ENCODE data around the gene SMIM3.
"Not testable (repeated sequence)": the region's sequence is repeated elsewhere in the genome, so short reads cannot be mapped to it uniquely, and the experiment has no call there.

- not testable (repeated sequence) for TF ChIP-seq CTCF (conservative IDR thresholded peaks at IDR 0.05; ENCODE audit: low read depth, low read length); EZH2 (IDR thresholded peaks at IDR 0.05; ENCODE audit: borderline replicate concordance, low read depth, low read length, poor library complexity, severe bottlenecking)
These were observed 36.0 kb upstream of the SMIM3 start for GRCh38 chr5:150742455-150743141.
